Panc1 (cell line): Measurements from ENCODE around the gene VDR. TPM values are rescaled to one million over a fixed set of nuclear protein-coding genes. Genes with fewer than 3 reads are reported as not detected.

Experiments
- ATAC-seq: fragments of 200-7000 bp; cut with Tn5 transposase; 2 replicates; pipeline ENCODE4 v1.9.1; 2020; ENCODE audit warnings: mild to moderate bottlenecking, moderate library complexity
- BruUV-seq: library from RNA; stranded (reverse); fragments of 400-500 nt; replicated peaks from 2 replicates; lab custom pipeline; 2021; lab: Mats Ljungman, UMichigan
- CTCF ChIA-PET: fragments of 300-600 bp; sonication (Branson Sonifier 250); formaldehyde crosslinking; loops from one replicate; lab custom pipeline; 2022; ENCODE audit warnings: antibody characterized with exemption; lab: Charles Lee
- POLR2A ChIA-PET: fragments of 300-600 bp; sonication (Branson Sonifier 250); formaldehyde crosslinking; loops from one replicate; lab custom pipeline; 2022; ENCODE audit warnings: antibody characterized with exemption; lab: Charles Lee
- DNase-seq: peaks from one replicate; pipeline ENCODE4 v3.0.0-alpha.2; 2010; ENCODE audit warnings: low read depth, low spot score
- H3K27ac ChIP-seq: 2 replicates; pipeline ENCODE4 v1.5.1; 2011; ENCODE audit warnings: mild to moderate bottlenecking, low read length, inconsistent platforms
- H3K27me3 ChIP-seq: fragments of 200-500 bp; sonication (Bioruptor generic); 2 replicates; pipeline ENCODE4 v1.6.0; 2014; ENCODE audit warnings: low read length, inconsistent platforms; ENCODE audit not compliant: control insufficient read depth, insufficient read depth
- H3K36me3 ChIP-seq: fragments of 200-500 bp; sonication (Bioruptor generic); 2 replicates; pipeline ENCODE4 v1.5.1; 2014; ENCODE audit warnings: inconsistent platforms, mild to moderate bottlenecking, low read length, moderate library complexity; ENCODE audit not compliant: control insufficient read depth, insufficient read depth
- H3K4me1 ChIP-seq: 2 replicates; pipeline ENCODE4 v1.5.1; 2011; ENCODE audit warnings: inconsistent platforms, mild to moderate bottlenecking, low read length, moderate library complexity; ENCODE audit not compliant: control insufficient read depth, insufficient read depth
- H3K4me3 ChIP-seq, 2 experiments: 2 replicates each; pipeline ENCODE4 v1.5.1; 2011 to 2012; ENCODE audit warnings: low read depth in 2 of 2, low read length in 2 of 2, mild to moderate bottlenecking in 2 of 2, inconsistent platforms in 1 of 2, moderate library complexity in 1 of 2
- H3K9me3 ChIP-seq: fragments of 200-500 bp; sonication (Bioruptor generic); 2 replicates; pipeline ENCODE4 v1.5.1; 2014; ENCODE audit warnings: low read depth, mild to moderate bottlenecking, inconsistent platforms, low read length, moderate library complexity; ENCODE audit not compliant: control insufficient read depth, insufficient read depth
- CTCF ChIP-seq: fragments of 450-650 bp; IDR thresholded peaks from 2 replicates; pipeline ENCODE4 v1.5.1; 2017; ENCODE audit warnings: mild to moderate bottlenecking
- POLR2AphosphoS5 ChIP-seq: IDR thresholded peaks from 2 replicates; pipeline ENCODE4 v1.6.1; 2012; ENCODE audit warnings: mild to moderate bottlenecking, low read depth, low read length, moderate library complexity
- REST ChIP-seq, 2 experiments: IDR thresholded peaks; 2 replicates each; pipeline ENCODE4 v1.6.1; 2011 to 2012; ENCODE audit warnings: low read depth in 2 of 2, control low read depth in 1 of 2, low read length in 1 of 2, mild to moderate bottlenecking in 1 of 2, moderate library complexity in 1 of 2; ENCODE audit not compliant: insufficient read depth in 1 of 2
- SIN3A ChIP-seq: IDR thresholded peaks from 2 replicates; pipeline ENCODE4 v1.6.1; 2012; ENCODE audit warnings: low read depth, mild to moderate bottlenecking, low read length, moderate library complexity, borderline replicate concordance; ENCODE audit not compliant: insufficient read depth
- TCF7L2 ChIP-seq: IDR thresholded peaks from 2 replicates; pipeline ENCODE4 v1.6.1; 2011; ENCODE audit warnings: mild to moderate bottlenecking, low read depth, low read length, inconsistent platforms
- in situ Hi-C: cut with HindIII; loops from 2 replicates; pipeline ENCODE4 v1.10.0; 2016; ENCODE audit warnings: low sequenced_read_pairs, low pct_unique_long_range_greater_than_20kb
- intact Hi-C: fragments of 100-400 bp; cut with micrococcal nuclease; formaldehyde crosslinking; loops from one replicate; pipeline ENCODE4 v1.10.0; 2022; ENCODE audit not compliant: unreplicated experiment
- total RNA-seq: library from RNA; stranded (reverse); gene quantifications from one replicate; pipeline ENCODE4 v1.2.1, GENCODE V29; 2021; ENCODE audit not compliant: unreplicated experiment

VDR gene
- total RNA-seq, 1 experiment from 2014 or later = 3.0 TPM

- Histone ChIP-seq H3K4me3 (no peak overlapping the region), H3K36me3 (no peaks in the 10 kb centered on the region), H3K27me3 (no peaks in the 10 kb centered on the region), H3K27ac (no peak overlapping the region), H3K9me3 (no peaks in the 10 kb centered on the region), H3K4me1 (peaks cover 46% of the 10 kb centered on the region)
- BruUV-seq = no TSS peak
- DNase-seq (no peak), ATAC-seq (no peak)
- intact Hi-C loops (no loop called here), in situ Hi-C loops (no loop called here)
- POLR2A ChIA-PET = no interaction called here
- TF ChIP-seq TCF7L2 (no peak), SIN3A (no peak), REST (IDR thresholded peaks at IDR 0.05; ENCODE audit: insufficient read depth in 1 of 2, low read depth in 2 of 2, low read length in 1 of 2) (no peak), CTCF (no peak), POLR2AphosphoS5 (no peak)
- CTCF ChIA-PET = interaction anchor here (0.6 kb wide), 1 partner anchor 36 kb away, joined by 3 read pairs; no protein-coding TSS in a partner anchor
These were observed 101.5 kb downstream of the VDR start for GRCh38 chr12:47803191-47803875.

- in situ Hi-C loops (no loop called here), intact Hi-C loops (no loop called here)
- peaks cover 36% of the 10 kb centered on the region for H3K4me1 ChIP-seq
- no peaks in the 10 kb centered on the region for H3K27me3 ChIP-seq
- no peak for DNase-seq
- no TSS peak for BruUV-seq
- H3K27ac ChIP-seq = no peak overlapping the region
- H3K9me3 ChIP-seq = no peaks in the 10 kb centered on the region
- ChIA-PET POLR2A (interaction anchor here (0.6 kb wide), 2 partner anchors 22 to 381 kb away, joined by 3 read pairs; no protein-coding TSS in a partner anchor), CTCF (interaction anchor here (0.7 to 2.1 kb wide), 4 partner anchors 11 to 138 kb away, joined by 3 to 11 read pairs (median 5); no protein-coding TSS in a partner anchor)
- TF ChIP-seq REST (IDR thresholded peaks at IDR 0.05; ENCODE audit: insufficient read depth in 1 of 2, low read depth in 2 of 2, low read length in 1 of 2) = no peak
- no peak for TF ChIP-seq POLR2AphosphoS5
- no peak for TF ChIP-seq SIN3A
- no peak; the same call in 1 of the 2 replicates for TF ChIP-seq CTCF
- no peaks in the 10 kb centered on the region; the same call in 1 of the 2 replicates for H3K36me3 ChIP-seq
- 0 out of 2 replicates have a peak, but pooled peaks have one; percentile 27 for ATAC-seq
- no peak overlapping the region for H3K4me3 ChIP-seq
These were observed 102.5 kb downstream of the VDR start for GRCh38 chr12:47802312-47802711.
